CD4-positive, alpha-beta T cell treated with Interferon alpha-2 for 1 hour (primary cell): ENCODE data around the gene RAB40C.

ENCODE experiments used
- DNase-seq, 2 donors: peaks; one replicate each; pipeline ENCODE4 v3.0.0-alpha.2; 2020 to 2022

The RAB40C gene

DNA sequence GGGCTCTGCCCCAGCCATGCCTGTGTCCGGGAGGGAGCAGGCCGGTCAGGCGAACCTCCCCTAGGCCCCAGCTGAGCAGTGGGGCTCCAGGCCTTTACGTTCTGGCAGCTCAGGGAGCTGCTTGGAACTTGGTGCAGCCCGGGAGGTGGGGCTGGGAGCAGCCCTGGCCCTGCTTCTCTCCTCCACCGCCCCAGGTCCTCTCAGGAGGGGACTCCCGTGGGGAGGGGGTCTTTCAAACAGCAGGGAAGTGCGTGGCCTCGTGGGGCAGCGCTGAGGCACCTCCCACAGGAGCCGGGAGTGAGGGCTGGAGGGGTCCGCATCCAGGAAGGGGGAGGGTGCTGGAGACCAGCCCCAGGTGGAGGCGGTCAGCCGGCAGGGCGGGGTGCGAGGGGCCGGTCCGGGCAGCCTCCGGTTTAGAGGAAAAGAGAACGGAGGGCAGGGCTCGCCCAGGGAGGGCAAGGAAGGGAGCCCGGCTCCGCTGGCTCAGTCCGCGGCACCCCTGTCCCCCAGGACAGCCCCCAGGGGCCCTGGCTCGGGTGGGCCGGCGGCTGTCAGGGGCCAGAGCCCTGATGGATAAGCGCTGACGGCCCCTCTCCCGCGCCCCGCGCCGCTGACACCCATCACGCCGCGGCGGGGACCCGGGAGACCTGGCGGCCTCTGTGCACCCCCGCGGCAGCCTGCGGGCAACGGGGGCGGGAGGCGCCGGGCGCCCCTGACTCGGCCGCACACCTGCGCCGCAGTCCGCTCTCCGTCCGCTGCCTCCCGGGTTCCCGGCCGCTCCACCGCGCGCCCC is 30.3 kb upstream of the RAB40C start:
- DNase-seq: no peak

DNA sequence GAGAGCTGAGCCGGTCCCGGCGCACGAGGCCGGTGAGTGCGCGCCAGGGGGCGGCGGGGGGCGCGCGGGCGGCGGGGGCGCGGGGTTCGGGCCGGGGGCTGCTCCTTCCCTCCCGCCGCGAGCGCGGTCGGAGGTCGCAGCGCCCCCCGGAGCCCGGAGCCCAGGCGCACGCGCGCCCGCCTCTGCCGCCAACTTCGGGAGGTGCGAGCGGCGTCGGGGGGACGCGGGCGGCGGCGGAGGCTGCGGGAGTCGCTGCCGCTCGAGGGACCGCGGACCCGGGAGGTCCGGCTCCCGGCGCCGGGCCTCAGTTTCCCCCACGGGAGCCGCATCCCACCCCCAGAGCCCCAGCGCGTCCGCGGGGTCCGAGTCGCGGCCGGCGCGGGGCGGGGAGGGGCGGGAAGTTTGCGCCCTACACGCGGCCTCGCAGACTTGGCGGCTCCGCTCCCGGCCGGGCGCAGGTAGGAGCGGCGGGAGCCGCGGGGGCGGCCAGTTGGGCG is 29.6 kb upstream of the RAB40C start, which contains the start of gene PRR35:
TSS of gene PRR35 (plus strand) at position 191 of the 497 bp plus-strand sequence. CDS start 2,901 bp downstream, outside the sequence.
- no peak for DNase-seq

DNA sequence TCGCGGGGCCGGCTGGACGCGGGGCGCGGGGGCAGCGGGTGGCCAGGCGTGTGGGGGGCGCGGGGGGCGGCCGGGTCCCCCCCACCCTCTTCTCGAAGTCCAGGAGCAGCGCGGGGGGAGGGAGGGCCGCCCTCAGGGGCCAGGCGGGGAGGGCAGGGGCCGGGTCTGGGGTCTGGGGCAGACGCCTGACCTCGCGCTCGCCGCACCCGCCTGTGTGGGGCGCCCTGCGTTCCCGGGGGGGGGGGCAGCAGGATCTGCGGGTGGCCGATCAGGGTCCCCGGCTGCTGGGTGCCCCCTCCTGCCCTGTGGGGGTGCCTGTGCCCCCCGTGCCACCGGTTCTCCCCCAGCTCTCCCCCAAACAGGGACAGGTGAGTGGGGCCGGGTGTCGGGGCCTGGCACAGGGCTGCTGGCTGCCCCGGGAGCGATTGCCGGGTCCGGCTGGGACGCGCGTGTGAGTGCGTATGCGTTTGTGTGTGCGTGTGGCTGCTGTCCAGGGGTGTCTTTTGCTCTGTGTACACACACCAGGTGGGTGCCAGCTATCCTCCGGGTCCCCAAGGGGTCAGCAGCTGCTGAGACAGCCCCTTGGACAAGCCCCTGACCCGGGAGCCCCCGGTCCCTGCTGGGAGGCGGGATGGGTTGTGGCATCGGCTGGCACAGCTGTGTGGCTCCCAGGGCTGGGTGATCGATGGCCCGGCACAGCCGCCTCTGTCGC is 29.0 kb upstream of the RAB40C start:
- no peak for DNase-seq

DNA sequence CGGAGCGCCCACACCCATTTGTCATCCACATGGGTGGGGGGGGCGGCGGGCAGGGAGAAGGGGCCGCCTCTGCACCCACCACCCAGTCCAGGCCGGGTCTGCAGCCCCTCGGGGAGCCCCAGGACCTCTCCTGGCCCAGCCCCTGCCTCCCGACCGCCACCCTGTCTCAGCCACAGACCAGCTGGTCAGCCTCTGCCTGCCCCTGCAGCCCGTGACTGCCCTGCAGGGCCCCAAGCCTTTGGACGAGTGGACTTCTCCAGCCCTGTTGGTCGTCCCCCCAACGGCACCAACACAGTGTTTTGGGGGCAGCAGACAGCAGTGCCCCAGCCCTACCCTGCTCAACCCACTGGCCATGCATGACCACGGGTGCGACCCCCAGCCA is 28.5 kb upstream of the RAB40C start:
- DNase-seq: no peak

DNA sequence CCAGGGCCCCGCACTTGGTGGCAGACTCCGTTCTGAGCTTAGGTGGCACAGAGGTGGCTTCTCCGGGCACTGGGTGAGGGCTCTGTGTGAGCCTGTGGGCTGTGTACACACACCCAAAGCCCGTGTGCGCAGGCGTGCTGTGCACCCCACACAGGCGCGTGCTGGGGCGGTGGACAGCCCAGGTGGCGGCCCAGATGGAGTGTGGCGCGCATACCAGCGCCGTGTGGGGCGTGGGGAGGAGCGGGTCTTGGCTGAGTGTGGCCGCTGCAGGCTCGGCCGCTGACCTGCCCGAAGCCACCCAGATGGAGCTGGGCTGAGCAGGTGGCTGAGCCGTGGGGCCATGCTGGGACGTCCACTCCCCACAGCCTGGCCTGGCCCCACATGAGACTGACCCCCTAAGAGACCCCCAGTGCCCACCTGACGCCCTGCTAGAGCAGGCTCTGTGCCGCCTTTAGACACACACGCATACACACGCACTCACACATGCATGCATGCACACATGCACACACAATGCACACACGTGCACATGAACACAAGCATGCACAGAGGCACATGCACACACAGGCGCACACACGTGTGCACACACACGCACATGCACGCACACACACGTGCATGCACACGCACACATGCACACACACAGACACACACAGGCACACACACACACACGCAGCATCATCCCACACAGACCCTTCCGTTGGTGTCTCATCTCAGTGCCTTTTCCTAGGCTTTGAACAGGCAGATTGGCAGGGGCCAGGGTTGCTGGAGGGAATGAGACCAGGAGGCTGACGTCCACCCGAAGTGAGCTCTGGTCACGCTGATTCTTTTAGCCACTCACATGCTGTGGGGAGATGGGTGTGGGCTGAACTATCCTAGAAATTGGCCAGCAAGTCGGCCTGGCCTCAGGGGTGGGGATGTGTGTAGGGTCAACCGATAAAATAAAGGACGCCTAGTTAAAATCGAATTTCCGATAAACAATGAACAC is 27.6 kb upstream of the RAB40C start:
- DNase-seq: no peak

DNA sequence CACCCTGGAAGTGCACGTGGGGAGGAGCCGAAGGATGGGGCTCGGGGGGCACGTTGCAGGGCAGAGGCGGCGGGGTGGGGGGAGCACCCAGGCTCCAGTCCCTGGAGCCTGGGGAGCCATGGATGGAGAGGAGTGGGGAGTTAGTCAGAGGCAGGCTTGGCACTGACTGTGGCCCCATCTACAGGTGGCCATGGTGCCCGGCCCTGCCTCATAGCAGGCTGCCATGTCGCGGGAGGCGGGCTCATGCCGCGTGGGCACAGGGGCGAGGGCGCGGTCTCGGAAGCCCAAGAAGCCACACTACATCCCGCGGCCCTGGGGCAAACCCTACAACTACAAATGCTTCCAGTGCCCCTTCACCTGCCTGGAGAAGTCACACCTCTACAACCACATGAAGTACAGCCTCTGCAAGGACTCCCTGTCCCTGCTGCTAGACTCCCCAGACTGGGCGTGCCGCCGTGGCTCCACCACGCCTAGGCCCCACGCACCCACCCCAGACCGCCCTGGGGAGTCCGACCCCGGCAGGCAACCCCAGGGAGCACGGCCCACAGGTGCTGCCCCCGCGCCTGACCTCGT is 26.7 kb upstream of the RAB40C start:
- DNase-seq: no peak

DNA sequence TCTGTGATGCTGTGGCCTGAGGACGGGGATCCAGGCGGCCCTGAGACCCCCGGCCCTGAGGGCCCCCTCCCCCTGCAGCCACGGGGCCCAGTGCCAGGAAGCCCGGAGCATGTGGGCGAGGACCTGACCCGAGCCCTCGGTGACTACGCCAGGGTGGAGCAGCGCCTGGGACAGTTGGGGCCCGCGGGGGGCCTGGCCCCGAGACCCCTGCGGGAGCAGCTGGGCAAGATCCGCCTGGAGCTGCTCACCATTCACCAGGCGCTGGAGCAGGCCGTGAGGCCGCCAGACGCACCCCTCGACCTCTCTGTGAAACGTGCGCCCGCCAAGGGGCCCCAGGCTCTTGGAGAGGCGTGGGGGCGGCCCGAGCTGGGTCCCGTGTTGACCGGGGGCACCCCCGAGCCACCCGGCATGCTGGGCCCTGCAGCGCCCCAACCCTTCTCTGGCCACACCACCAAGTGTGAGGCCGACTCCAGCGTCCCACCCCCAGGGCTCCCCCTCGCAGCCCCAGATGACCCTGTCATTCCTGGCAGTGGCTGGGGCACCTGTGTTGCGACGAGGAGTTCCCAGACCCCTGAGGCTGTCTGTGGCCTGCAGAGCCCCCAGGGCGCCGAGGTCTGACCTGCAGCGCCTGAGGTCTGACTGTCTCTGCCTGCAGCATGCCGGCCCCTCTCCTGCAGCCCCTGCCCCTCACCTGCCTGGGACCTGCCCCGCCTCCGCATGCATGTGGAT is 25.0 kb upstream of the RAB40C start:
- DNase-seq: no peak

DNA sequence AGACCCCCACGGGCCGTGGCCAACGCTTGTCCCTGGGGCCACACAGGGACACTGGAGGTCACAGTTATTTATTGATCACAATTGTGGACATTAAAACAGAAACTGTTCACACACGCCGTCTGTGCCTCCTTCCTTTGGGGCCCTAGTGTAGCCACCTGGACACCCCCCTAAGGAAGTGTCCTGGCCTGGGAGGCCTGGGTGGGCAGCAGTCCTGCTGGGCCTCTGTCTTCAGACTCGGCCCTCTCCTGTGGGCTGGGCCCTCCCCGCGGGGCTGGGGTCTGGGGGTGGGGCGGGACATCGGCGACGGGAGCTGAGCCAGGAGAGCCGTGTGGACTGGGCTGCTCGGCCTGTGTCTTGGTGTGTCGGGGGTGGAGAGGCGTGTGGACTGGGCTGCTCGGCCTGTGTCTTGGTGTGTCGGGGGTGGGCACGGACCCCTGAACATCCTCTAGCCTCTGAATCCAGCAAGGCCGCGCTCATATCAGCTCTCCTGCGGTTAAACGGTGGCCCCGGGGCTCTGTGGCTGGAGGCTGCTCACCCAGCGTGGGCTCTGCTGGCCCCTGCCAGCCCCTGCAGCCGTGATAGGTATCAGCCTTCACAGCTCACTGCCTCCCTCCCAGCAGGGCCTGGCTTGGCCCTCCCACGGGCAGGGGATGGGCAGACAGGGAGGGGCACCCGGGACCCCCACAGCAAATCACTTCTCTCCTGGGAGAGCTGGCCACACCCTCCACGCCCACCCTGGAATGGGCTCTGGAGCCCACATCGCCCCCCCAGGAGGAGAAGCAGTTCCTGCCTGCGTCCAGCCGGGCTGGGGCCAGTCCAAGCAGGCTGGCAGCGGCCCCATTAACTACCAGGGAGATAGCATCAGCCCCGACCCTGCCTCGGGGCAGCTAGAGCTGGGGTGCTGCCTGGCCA is 24.2 kb upstream of the RAB40C start:
- no peak for DNase-seq

DNA sequence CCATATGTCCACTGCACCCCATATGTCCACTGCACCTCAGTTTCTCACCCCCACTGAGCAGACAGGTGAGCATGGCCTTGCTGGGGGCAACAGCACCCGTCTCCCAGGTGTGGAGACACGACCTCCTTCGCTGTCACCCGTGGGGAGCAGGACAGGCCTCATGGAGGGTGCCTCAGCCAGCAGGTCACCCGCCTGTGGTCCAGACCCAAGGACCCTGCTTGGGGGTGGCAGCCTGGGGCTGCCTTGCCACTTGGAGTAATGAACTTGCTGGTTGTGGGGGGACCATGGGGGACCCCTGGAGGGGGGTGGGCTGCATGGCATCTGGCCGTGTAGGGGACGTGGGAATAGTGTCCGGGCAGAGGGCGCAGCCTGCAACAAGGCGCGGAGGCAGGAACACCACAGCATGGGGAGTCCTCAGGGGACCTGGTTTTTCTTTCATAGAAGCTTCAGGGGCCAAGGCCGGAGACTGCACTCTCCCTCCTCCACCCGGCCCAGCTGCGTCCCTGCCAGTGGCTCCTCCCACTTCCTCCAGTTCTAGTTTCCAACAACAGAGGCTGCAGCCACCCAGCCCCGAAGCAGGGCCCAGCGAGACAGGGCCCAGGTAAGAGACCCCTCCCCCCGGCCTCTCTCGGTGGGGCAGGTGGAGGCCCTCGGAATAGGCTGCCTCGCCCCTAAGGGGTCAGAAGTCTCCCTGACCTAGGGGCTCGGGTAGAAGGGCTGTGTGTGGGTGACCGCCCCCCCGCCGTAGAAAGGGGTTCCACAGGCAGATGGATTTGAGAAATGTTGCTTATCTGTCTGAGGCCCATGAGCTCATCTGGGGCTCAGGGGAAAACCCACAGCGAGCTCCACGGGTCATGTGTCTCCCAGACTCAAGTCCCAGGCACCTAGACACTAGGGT is 23.1 kb upstream of the RAB40C start, which contains the start of gene NHLRC4:
TSS of gene NHLRC4 (plus strand) at position 531 of the 898 bp plus-strand sequence. CDS start 1,043 bp downstream, outside the sequence.
- peak; percentile 47 to 61 for DNase-seq

DNA sequence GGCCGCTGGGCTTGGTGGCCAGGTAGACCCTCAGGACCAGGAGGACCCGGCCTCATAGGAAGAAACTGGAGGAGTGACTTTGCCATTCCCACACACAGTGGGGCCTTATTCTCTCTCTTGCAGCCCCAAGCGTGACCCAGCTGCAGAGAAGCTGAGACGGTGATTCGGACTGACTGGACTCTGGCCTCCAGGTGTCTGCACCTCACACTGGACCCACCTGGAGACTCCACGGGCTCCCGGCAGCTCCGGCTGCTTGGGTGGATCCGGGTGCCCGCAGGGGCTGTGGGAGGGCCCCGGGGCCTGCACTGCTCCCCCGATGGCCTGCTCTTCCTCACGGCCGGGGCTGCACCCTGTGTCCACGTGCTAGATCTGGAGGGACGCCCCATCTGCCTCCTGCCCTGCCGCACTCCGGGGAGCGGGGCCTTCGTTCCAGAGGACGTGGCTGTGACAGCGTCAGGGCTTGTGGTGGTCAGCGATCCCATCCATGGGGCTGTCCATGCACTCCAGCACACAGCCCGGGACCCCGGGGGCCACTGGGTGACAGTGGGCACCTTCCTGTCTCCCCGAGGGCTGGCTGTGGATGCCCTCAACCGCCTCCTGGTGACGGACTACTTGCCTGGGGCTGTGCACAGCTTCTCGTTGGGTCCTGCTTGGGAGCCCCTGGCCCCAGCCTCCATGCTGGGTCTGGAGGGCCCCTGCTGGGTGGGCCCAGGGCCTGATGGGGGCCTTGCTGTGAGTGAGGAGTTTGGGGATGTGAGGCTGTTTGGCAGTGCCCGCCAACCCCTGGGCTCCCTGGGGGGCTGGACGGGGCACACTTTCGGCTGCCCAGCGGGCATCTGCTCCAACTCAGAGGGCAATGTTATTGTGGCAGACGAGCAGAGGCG is 22.3 kb upstream of the RAB40C start:
- no peak for DNase-seq

DNA sequence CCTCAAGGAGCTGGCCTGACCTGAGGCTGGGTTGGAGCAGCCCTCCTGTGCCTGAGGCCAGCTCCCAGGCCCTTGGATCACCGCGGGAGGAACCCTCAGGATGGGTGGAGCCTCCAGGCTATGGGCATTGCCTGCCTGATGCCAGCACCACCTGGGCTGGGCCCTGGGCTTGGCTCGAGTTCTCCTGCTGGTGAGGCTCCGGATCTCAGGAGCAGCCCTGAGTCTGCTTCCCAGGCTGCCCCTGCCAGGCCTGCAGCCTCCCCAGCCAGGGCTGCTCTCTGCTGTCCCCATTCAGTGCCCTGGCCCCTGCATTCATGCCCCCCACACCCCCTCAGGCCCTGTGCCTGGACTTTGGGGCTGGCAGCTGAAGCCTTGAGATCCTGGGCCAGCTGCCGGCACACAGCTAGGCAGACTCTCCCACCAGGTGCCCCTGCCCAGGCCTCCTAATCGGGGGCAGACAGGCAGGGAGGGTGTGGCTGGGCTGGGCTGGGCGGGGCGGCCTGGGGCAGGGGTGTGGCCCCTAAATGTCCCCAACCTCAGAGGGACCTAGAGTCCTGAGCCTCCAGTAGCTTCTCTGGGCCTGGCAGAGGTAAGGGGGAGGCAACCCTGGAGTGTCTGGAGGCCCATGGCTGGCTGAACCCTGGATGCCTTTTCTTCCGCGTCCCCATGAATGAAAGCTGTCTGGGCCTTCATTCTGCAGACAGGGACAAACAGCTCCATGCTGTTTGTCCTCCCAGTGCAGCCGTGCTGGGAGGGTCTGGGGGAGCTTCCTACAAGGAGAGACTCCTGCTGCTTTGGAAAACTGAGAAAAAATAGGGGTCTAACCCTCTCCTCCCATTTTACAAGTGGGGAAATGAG is 21.2 kb upstream of the RAB40C start:
- DNase-seq: no peak

DNA sequence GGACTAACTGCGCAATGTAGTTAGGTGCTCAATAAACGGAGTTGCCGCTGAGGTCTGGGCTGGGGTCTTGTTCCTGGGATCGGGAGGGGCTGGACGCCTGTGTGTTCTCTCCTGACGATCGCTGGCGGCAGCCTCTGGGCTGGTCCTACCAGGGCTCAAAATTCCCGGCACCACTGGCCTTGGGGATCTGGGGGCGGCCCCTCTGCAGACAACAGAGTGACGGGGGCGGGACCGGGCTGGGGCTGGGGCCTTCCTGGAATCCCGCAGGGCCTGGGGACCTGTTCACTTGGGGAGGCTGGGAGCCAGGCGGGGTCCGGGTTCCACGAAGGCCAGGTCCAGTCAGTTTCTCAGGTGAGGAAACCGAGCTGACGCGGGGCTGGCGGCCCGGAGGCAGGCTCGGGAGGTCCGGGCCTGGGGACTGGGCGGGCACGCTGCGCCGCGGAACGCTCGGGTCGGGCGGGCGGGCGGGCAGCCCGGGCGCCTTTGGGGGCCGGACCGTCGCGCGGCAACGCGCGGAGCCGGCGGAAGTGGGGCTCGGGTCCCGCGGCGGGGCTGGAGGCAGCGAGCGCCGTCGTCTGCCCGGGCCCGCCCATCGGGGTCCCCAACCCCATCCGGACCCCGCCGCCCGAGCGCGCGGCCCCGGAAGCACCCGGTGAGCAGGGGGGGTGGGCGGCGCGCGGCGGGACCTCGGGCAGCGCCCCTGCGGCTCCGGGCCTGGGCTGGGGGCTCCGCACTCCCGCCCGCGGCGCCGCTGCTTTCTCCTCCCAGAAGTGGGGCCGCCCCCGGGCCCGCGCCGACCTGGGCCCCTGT is 20.2 kb upstream of the RAB40C start, which contains the start of gene PIGQ:
TSS of gene PIGQ (plus strand) at position 524 of the 810 bp plus-strand sequence. CDS start 4,107 bp downstream, outside the sequence.
- DNase-seq: peak; percentile 52 to 76

DNA sequence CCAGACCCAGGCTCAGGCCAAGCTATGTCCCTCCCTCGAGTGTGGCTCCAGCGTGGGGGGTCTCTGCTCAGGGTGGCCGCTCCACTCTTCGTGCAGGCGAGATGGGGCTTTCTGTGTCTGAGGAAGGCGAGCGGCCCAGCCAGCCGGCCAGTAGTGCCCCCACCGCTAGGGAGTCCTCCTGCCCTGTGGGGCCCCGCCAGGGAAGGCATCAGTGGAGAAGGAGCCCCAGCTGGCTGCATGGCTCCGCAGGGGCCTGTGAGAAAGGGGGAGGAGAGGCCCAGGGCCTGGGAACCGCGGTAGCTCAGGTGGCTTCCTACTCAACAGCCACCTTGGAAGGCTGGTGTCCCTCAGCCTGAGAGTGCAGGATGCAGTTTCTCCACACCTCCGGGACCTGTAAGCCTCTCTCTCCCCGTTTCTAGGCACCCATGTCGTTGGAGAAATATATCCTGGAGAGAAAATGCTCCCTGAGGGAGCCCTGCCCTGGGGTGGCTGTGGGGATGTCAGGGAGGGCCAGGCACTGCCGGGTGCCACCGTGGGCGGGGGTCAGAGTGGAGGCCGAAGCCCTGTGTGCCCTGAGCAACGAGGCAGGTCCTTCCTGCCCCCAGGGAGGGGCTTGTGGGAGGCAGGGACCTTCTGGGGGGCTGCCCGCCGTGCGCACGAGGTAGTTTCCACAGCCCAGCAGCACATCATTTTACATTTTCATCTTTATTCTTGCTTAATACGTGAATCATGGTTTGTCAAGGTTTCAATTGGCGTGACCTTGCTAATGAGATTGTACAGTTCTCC is 16.8 kb upstream of the RAB40C start:
- no peak for DNase-seq

DNA sequence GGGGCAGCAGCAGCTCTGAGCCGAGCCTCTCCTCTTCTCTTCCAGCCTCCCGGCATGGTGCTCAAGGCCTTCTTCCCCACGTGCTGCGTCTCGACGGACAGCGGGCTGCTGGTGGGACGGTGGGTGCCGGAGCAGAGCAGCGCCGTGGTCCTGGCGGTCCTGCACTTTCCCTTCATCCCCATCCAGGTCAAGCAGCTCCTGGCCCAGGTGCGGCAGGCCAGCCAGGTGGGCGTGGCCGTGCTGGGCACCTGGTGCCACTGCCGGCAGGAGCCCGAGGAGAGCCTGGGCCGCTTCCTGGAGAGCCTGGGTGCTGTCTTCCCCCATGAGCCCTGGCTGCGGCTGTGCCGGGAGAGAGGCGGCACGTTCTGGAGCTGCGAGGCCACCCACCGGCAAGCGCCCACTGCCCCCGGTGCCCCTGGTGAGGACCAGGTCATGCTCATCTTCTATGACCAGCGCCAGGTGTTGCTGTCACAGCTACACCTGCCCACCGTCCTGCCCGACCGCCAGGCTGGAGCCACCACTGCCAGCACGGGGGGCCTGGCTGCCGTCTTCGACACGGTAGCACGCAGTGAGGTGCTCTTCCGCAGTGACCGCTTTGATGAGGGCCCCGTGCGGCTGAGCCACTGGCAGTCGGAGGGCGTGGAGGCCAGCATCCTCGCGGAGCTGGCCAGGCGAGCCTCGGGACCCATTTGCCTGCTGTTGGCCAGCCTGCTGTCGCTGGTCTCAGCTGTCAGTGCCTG is 15.7 kb upstream of the RAB40C start:
- no peak for DNase-seq
